ENCODE results near the gene NAP1L4.

The NAP1L4 gene

GRCh38 chr11:2922655-2923054 lies 69.5 kb downstream of the NAP1L4 start:
- DNase-seq (ENCODE audit: low read depth) = no peak
- no peak overlapping the region for H3K4me3 ChIP-seq (replicated peaks; ENCODE audit: low read depth, low read length)
- no peak for TF ChIP-seq CTCF (IDR thresholded peaks at IDR 0.05; ENCODE audit: low read length, missing control alignments)

GRCh38 chr11:2921742-2922493 lies 70.2 kb downstream of the NAP1L4 start:
- no peak for DNase-seq (ENCODE audit: low read depth)
- no peak for TF ChIP-seq CTCF (IDR thresholded peaks at IDR 0.05; ENCODE audit: low read length, missing control alignments)
- no peak overlapping the region for H3K4me3 ChIP-seq (replicated peaks; ENCODE audit: low read depth, low read length)

- no peak for TF ChIP-seq CTCF (IDR thresholded peaks at IDR 0.05; ENCODE audit: low read length, missing control alignments)
- no peak for DNase-seq (ENCODE audit: low read depth)
- H3K4me3 ChIP-seq (replicated peaks; ENCODE audit: low read depth, low read length) = no peak overlapping the region
These were observed 70.9 kb downstream of the NAP1L4 start for GRCh38 chr11:2921261-2921660.

GRCh38 chr11:2920343-2920742 lies 71.8 kb downstream of the NAP1L4 start:
- no peak overlapping the region for H3K4me3 ChIP-seq (replicated peaks; ENCODE audit: low read depth, low read length)
- TF ChIP-seq CTCF (IDR thresholded peaks at IDR 0.05; ENCODE audit: low read length, missing control alignments) = no peak
- no peak for DNase-seq (ENCODE audit: low read depth)

- DNase-seq (ENCODE audit: low read depth) = no peak
- TF ChIP-seq CTCF (IDR thresholded peaks at IDR 0.05; ENCODE audit: low read length, missing control alignments) = no peak
- H3K4me3 ChIP-seq (replicated peaks; ENCODE audit: low read depth, low read length) = no peak overlapping the region
These were observed 72.3 kb downstream of the NAP1L4 start for GRCh38 chr11:2919837-2920236.

GRCh38 chr11:2919188-2919587 lies 72.9 kb downstream of the NAP1L4 start:
- no peak for TF ChIP-seq CTCF (IDR thresholded peaks at IDR 0.05; ENCODE audit: low read length, missing control alignments)
- DNase-seq (ENCODE audit: low read depth) = no peak
- H3K4me3 ChIP-seq (replicated peaks; ENCODE audit: low read depth, low read length) = no peak overlapping the region

Data from fibroblast of pulmonary artery (primary cell).